HepG2 (cell line): ENCODE results near the gene ABCB6. TPM values are rescaled to one million over a fixed set of nuclear protein-coding genes. Genes with fewer than 3 reads are reported as not detected.

Source experiments
- ATF7-NPFF ChIP-seq: sonication (generic); formaldehyde crosslinking; IDR thresholded peaks from 2 replicates; pipeline ENCODE4 v1.8.1; 2023; ENCODE audit warnings: mild to moderate bottlenecking, low read depth, missing genetic modification reagents, moderate library complexity
- EP300 ChIP-seq, 3 experiments: sonication (generic) in 1 of 3; formaldehyde crosslinking in 1 of 3; IDR thresholded peaks; 2 replicates each; pipeline versions ENCODE4 v1.5.1 to v1.6.1; 2011 to 2020; ENCODE audit warnings: low read depth in 2 of 3, low read length in 2 of 3, borderline replicate concordance in 1 of 3, improper control_type of control experiment in 1 of 3, mild to moderate bottlenecking in 1 of 3, missing genetic modification reagents in 1 of 3, moderate library complexity in 1 of 3
- GATAD2A ChIP-seq: IDR thresholded peaks from 2 replicates; pipeline ENCODE4 v1.6.1; 2016
- GPN1 ChIP-seq: sonication (generic); formaldehyde crosslinking; IDR thresholded peaks from 2 replicates; pipeline ENCODE4 v1.5.1; 2020; ENCODE audit warnings: missing genetic modification reagents, borderline replicate concordance
- KMT2A ChIP-seq: sonication (generic); formaldehyde crosslinking; IDR thresholded peaks from 2 replicates; pipeline ENCODE4 v1.4.0; 2020; ENCODE audit warnings: missing genetic modification reagents
- PCBP2 ChIP-seq: fragments of 200-400 bp; formaldehyde crosslinking; optimal IDR thresholded peaks from 2 replicates; pipeline ENCODE3; 2018; ENCODE audit warnings: low read length, low read depth; ENCODE audit not compliant: poor library complexity, severe bottlenecking
- RARG ChIP-seq: sonication (generic); formaldehyde crosslinking; IDR thresholded peaks from 2 replicates; pipeline ENCODE4 v1.4.0; 2020; ENCODE audit warnings: low read depth, mild to moderate bottlenecking, missing genetic modification reagents
- RCOR2 ChIP-seq: IDR thresholded peaks from 2 replicates; pipeline ENCODE4 v1.6.1; 2016; ENCODE audit warnings: missing biosample characterization, missing genetic modification reagents
- SPEN ChIP-seq: sonication (generic); formaldehyde crosslinking; IDR thresholded peaks from 2 replicates; pipeline ENCODE4 v1.5.1; 2020; ENCODE audit warnings: low read depth, mild to moderate bottlenecking, missing genetic modification reagents
- TRIM24 ChIP-seq: sonication (generic); formaldehyde crosslinking; IDR thresholded peaks from 2 replicates; pipeline ENCODE4 v1.8.0; 2022; ENCODE audit warnings: mild to moderate bottlenecking, missing genetic modification reagents
- YEATS2 ChIP-seq: sonication (generic); formaldehyde crosslinking; IDR thresholded peaks from 2 replicates; pipeline ENCODE4 v1.4.0; 2020; ENCODE audit warnings: missing genetic modification reagents, borderline replicate concordance
- ZGPAT ChIP-seq: IDR thresholded peaks from 2 replicates; pipeline ENCODE4 v1.6.1; 2016; ENCODE audit warnings: mild to moderate bottlenecking
- ZNF136 ChIP-seq: sonication (generic); formaldehyde crosslinking; IDR thresholded peaks from 2 replicates; pipeline ENCODE4 v1.8.1; 2022; ENCODE audit warnings: low read depth, mild to moderate bottlenecking, moderate library complexity, missing genetic modification reagents
- ZNF367 ChIP-seq: sonication (generic); formaldehyde crosslinking; IDR thresholded peaks from 2 replicates; pipeline ENCODE4 v1.4.0; 2020; ENCODE audit warnings: missing genetic modification reagents, borderline replicate concordance
- ZNF430 ChIP-seq: sonication (generic); formaldehyde crosslinking; IDR thresholded peaks from 2 replicates; pipeline ENCODE4 v1.9.0; 2021; ENCODE audit warnings: mild to moderate bottlenecking, missing genetic modification reagents
- ZNF431 ChIP-seq: sonication (generic); formaldehyde crosslinking; IDR thresholded peaks from 2 replicates; pipeline ENCODE4 v1.9.0; 2022; ENCODE audit warnings: missing genetic modification reagents, low read depth, mild to moderate bottlenecking, borderline replicate concordance
- ZNF547 ChIP-seq: sonication (generic); formaldehyde crosslinking; IDR thresholded peaks from 2 replicates; pipeline ENCODE4 v1.5.1; 2020; ENCODE audit warnings: mild to moderate bottlenecking, missing genetic modification reagents
- ZNF800 ChIP-seq: sonication (generic); formaldehyde crosslinking; IDR thresholded peaks from 2 replicates; pipeline ENCODE4 v1.4.0; 2020; ENCODE audit warnings: missing genetic modification reagents
- polyA plus RNA-seq, 8 experiments: library from polyadenylated mRNA; depleted of rRNA in 3 of 8; stranded (reverse) in 7 of 8; unstranded in 1 of 8; fragments of >200 nt; fragmentation: Illumina TruSeq in 4 of 8; extraction: Trizol in 4 of 8; gene quantifications; 2 replicates each; pipeline versions ENCODE4 v1.2.1 to v1.2.3, GENCODE V29; 2011 to 2016; ENCODE audit warnings: low read depth in 4 of 8, missing spikeins in 1 of 8, mixed read lengths in 1 of 8; ENCODE audit not compliant: insufficient read depth in 1 of 8
- total RNA-seq, 5 experiments: library from RNA; depleted of rRNA; stranded (reverse); fragments of >200 nt; fragmentation: Illumina TruSeq; extraction: Trizol; gene quantifications; 2 replicates each; pipeline ENCODE4 v1.2.3, GENCODE V29; 2016; ENCODE audit warnings: low read depth in 1 of 5
- TF ChIP-seq, protein P1 (sequence below): sonication (generic); formaldehyde crosslinking; conservative IDR thresholded peaks from 2 replicates; pipeline ENCODE4 v1.8.0; 2022; ENCODE audit warnings: low read depth, missing genetic modification reagents
- TF ChIP-seq, protein P2 (sequence below): sonication (generic); formaldehyde crosslinking; IDR thresholded peaks from 2 replicates; pipeline ENCODE4 v1.4.0; 2020; ENCODE audit warnings: mild to moderate bottlenecking, missing genetic modification reagents

The ABCB6 gene
- total and polyA plus RNA-seq, 2 of the 13 experiments (the other 11 are each of a cell fraction or from before 2014, with no cell fraction given): 91.1 to 137 TPM

GRCh38 chr2:219218732-219219701 lies at the start of gene ABCB6 (continued):
- TF ChIP-seq, protein P1, sequence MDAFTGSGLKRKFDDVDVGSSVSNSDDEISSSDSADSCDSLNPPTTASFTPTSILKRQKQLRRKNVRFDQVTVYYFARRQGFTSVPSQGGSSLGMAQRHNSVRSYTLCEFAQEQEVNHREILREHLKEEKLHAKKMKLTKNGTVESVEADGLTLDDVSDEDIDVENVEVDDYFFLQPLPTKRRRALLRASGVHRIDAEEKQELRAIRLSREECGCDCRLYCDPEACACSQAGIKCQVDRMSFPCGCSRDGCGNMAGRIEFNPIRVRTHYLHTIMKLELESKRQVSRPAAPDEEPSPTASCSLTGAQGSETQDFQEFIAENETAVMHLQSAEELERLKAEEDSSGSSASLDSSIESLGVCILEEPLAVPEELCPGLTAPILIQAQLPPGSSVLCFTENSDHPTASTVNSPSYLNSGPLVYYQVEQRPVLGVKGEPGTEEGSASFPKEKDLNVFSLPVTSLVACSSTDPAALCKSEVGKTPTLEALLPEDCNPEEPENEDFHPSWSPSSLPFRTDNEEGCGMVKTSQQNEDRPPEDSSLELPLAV (CRISPR knock-in tag): no peak
- TF ChIP-seq TRIM24 (CRISPR knock-in tag) (no peak), ZGPAT (CRISPR knock-in tag) (peak; percentile 97), ZNF431 (CRISPR knock-in tag) (peak; percentile 74; the same call in 1 of the 2 replicates), YEATS2 (peak; percentile 94), GPN1 (no peak; the same call in 1 of the 2 replicates), PCBP2 (no peak), RCOR2 (CRISPR knock-in tag) (0 out of 2 replicates have a peak, but pooled peaks have one; percentile 37), EP300 (IDR thresholded peaks at IDR 0.05; ENCODE audit: low read depth in 2 of 2, low read length in 2 of 2) (no peak; a peak in 1 of 4 replicates), EP300 (CRISPR knock-in tag; IDR thresholded peaks at IDR 0.05; ENCODE audit: borderline replicate concordance) (peak; percentile 32; the same call in 1 of the 2 replicates), RARG (CRISPR knock-in tag) (0 out of 2 replicates have a peak, but pooled peaks have one; percentile 77), ZNF800 (peak; percentile 80; the same call in 1 of the 2 replicates), KMT2A (peak; percentile 80), ZNF430 (CRISPR knock-in tag) (peak; percentile 95; the same call in 1 of the 2 replicates), ATF7-NPFF (peak; percentile 99), SPEN (peak; percentile 98), ZNF367 (CRISPR knock-in tag) (peak; percentile 74; the same call in 1 of the 2 replicates), GATAD2A (peak; percentile 68), ZNF136 (CRISPR knock-in tag) (peak; percentile 95), ZNF547 (CRISPR knock-in tag) (peak; percentile 96)
- TF ChIP-seq, protein P2, sequence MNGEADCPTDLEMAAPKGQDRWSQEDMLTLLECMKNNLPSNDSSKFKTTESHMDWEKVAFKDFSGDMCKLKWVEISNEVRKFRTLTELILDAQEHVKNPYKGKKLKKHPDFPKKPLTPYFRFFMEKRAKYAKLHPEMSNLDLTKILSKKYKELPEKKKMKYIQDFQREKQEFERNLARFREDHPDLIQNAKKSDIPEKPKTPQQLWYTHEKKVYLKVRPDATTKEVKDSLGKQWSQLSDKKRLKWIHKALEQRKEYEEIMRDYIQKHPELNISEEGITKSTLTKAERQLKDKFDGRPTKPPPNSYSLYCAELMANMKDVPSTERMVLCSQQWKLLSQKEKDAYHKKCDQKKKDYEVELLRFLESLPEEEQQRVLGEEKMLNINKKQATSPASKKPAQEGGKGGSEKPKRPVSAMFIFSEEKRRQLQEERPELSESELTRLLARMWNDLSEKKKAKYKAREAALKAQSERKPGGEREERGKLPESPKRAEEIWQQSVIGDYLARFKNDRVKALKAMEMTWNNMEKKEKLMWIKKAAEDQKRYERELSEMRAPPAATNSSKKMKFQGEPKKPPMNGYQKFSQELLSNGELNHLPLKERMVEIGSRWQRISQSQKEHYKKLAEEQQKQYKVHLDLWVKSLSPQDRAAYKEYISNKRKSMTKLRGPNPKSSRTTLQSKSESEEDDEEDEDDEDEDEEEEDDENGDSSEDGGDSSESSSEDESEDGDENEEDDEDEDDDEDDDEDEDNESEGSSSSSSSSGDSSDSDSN (CRISPR knock-in tag): peak; percentile 95
